ENCODE data around the gene R3HDM4. TPM values are rescaled to one million over a fixed set of nuclear protein-coding genes. Genes with fewer than 3 reads are reported as not detected.

The R3HDM4 gene
- total RNA-seq, result 10 to 100 TPM; 17.1 to 35.5 (median 23.8) TPM
- polyA plus RNA-seq, result 10 to 100 TPM; 30.4 to 47.1 TPM
- long read RNA-seq, donor 1, transcript R3HDM4-201 (8 exons, 1,815 nt), result major isoform, 7 of 12 reads
- long read RNA-seq, donor 1, partial matches to known transcripts, result 0 of 12 reads
- long read RNA-seq, donor 1, other reads (novel, unspliced or antisense), result 5 of 12 reads
- long read RNA-seq, donor 2, partial matches to known transcripts, result 0 of 4 reads
- long read RNA-seq, donor 2, other reads (novel, unspliced or antisense), result 4 of 4 reads
- long read RNA-seq, donor 3, transcript R3HDM4-201 (8 exons, 1,815 nt), result major isoform, 5 of 10 reads
- long read RNA-seq, donor 3, partial matches to known transcripts, result 0 of 10 reads
- long read RNA-seq, donor 3, other reads (novel, unspliced or antisense), result 5 of 10 reads

GRCh38 chr19:913080-913748 lies at the start of gene R3HDM4:
Gene R3HDM4, minus strand, starts transcription at chr19:913219. Its CDS starts 62 bp downstream, at chr19:913157.
- intact Hi-C loops (cut with DNase I), result loop anchor here in 4 of 10 donors (5.0 kb wide), 3 partner anchors 41 to 251 kb away; partner anchors contain the start of gene RNF126 (in 1 of the 4)
- peak within 1 kb of the TSS in 11 of 12 donors; percentile 80 to 97 (median 92) for H3K27ac ChIP-seq
- TF ChIP-seq POLR2A (IDR thresholded peaks at IDR 0.05) (peak in 1 of 2 donors; percentile 51), CTCF (IDR thresholded peaks at IDR 0.05) (no peak)
- no peaks in the 10 kb centered on the region for H3K36me3 ChIP-seq
- peaks cover 7 to 56% (median 19%) of the 10 kb centered on the region in 12 donors for H3K4me1 ChIP-seq
- peak; percentile 79 to 95 (median 90) for ATAC-seq
- WGBS, 4 donors, result 0 to 1% (median 0%) methylated on average over 39 to 76 of the region's 76 CpGs
- peak within 1 kb of the TSS; percentile 72 to 99 (median 88) for H3K4me3 ChIP-seq
- peak; percentile 84 to 93 (median 87) for DNase-seq
- no peaks in the 10 kb centered on the region for H3K9me3 ChIP-seq
- H3K27me3 ChIP-seq, result peaks cover 13 to 23% (median 18%) of the 10 kb centered on the region in 9 donors

GRCh38 chr19:961866-962620 lies 49.0 kb upstream of the R3HDM4 start:
- no peak for TF ChIP-seq CTCF (IDR thresholded peaks at IDR 0.05)
- no peak for TF ChIP-seq POLR2A (IDR thresholded peaks at IDR 0.05)
- Histone ChIP-seq H3K27ac (no peak overlapping the region), H3K4me1 (peaks cover 0 to 3% (median 0%) of the 10 kb centered on the region in 12 donors), H3K4me3 (no peak overlapping the region), H3K9me3 (no peaks in the 10 kb centered on the region), H3K36me3 (peaks cover 0 to 39% (median 11%) of the 10 kb centered on the region in 9 donors), H3K27me3 (no peaks in the 10 kb centered on the region)
- DNase-seq, result no peak
- 81 to 86% (median 82%) methylated on average over 14 of the region's 14 CpGs for whole genome bisulfite sequencing, 4 donors
- no peak for ATAC-seq
- intact Hi-C loops (cut with DNase I), result no loop called here

GRCh38 chr19:960601-960938 lies 47.6 kb upstream of the R3HDM4 start:
- H3K27me3 ChIP-seq, result no peaks in the 10 kb centered on the region
- ATAC-seq (no peak), DNase-seq (no peak)
- no peak overlapping the region for H3K4me3 ChIP-seq
- intact Hi-C loops (cut with DNase I), result no loop called here
- H3K27ac ChIP-seq, result no peak overlapping the region
- no peaks in the 10 kb centered on the region for H3K9me3 ChIP-seq
- TF ChIP-seq CTCF (IDR thresholded peaks at IDR 0.05), result no peak
- TF ChIP-seq POLR2A (IDR thresholded peaks at IDR 0.05), result no peak
- peaks cover 0 to 29% (median 8%) of the 10 kb centered on the region in 9 donors for H3K36me3 ChIP-seq
- peaks cover 0 to 3% (median 0%) of the 10 kb centered on the region in 12 donors for H3K4me1 ChIP-seq
- 70 to 88% (median 83%) methylated on average over 5 to 8 of the region's 8 CpGs for WGBS, 4 donors

Data from heart left ventricle (tissue), 16 donors.